GM19193 (cell line): Measurements from ENCODE around the gene BICDL2.

ENCODE experiments used
- POLR2A ChIP-seq: IDR thresholded peaks from 4 replicates; pipeline ENCODE4 v1.6.1; 2011; ENCODE audit not compliant: insufficient read depth, insufficient read length; ENCODE audit errors: extremely low read depth

BICDL2 gene

DNA sequence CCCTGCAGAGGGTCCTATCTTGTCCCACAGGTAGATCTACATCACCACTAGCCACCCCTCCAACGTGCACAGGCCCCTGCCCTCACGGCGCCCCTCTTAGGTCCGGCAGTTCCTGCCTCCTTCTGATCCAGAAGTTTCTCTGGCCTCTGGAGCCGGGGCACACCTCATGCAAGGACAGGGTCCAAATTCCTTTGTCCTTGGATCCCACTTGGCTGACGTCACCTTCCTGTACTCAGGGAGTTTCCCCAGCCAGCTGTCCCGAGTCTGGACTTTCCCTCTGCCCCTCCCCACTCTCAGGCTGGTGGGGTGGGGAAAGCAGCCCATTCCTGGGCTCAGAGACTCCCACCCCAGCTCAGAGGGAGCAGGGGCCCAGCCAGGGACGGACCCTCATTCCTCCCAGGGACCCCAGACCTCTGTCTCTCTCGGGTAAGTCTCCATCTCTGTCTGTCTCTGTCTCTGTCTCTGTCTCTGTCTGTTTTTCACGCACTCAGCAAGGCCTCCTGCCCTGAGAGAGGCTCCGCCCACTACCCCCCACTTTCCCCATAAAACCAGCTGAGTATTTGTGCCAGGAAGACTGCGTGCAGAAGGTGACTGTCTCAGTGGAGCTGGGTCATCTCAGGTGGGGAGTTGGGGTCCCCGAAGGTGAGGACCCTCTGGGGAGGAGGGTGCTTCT is 28.5 kb upstream of the BICDL2 start, which contains the start of gene IL32:
TSS of gene IL32 (plus strand) at position 572 of the 673 bp plus-strand sequence. CDS start 172 bp downstream, outside the sequence.
- no peak for TF ChIP-seq POLR2A

GRCh38 chr16:3063625-3064386 is 27.1 kb upstream of the BICDL2 start:
- TF ChIP-seq POLR2A, result no peak

- TF ChIP-seq POLR2A, result no peak
These were observed 25.8 kb upstream of the BICDL2 start for GRCh38 chr16:3062553-3062952.

DNA sequence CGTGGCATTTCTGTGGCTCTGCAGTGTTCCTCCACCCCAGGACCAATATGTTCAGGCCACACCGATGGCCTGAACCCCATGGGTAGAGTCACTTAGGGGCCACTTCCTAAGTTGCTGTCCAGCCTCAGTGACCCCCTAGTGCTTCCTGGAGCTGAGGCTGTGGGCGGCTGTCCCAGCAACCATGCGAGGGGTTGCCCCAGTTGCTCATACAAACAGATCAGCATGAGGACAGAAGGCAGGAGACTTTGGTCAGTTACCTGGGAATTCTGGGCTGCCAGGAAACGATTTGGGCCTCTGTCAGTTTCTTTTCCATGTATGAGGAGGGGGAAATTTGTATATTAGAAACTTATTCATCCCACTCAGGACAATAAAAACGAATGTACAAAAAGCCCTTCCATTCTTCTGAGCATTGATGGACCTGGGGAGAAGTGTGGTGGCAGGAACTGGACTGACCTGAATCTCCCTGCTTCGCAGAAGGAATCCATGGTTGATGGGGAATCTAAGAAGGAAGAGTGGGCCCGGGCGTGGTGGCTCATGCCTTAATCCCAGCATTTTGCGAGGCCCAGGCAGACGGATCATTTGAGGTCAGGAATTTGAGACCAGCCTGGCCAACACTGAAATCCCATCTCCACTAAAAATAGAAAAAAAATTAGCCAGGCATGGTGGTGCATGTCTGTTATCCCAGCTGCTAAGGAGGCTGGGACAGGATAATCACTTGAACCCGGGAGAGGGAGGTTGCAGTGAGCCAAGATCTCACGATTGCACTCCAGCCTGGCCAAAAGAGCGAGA is 23.8 kb upstream of the BICDL2 start:
- no peak for TF ChIP-seq POLR2A

GRCh38 chr16:3059723-3060242 is 23.0 kb upstream of the BICDL2 start:
- TF ChIP-seq POLR2A, result no peak

- peak; percentile 42 for TF ChIP-seq POLR2A
These were observed 22.4 kb upstream of the BICDL2 start for GRCh38 chr16:3059041-3059722.

DNA sequence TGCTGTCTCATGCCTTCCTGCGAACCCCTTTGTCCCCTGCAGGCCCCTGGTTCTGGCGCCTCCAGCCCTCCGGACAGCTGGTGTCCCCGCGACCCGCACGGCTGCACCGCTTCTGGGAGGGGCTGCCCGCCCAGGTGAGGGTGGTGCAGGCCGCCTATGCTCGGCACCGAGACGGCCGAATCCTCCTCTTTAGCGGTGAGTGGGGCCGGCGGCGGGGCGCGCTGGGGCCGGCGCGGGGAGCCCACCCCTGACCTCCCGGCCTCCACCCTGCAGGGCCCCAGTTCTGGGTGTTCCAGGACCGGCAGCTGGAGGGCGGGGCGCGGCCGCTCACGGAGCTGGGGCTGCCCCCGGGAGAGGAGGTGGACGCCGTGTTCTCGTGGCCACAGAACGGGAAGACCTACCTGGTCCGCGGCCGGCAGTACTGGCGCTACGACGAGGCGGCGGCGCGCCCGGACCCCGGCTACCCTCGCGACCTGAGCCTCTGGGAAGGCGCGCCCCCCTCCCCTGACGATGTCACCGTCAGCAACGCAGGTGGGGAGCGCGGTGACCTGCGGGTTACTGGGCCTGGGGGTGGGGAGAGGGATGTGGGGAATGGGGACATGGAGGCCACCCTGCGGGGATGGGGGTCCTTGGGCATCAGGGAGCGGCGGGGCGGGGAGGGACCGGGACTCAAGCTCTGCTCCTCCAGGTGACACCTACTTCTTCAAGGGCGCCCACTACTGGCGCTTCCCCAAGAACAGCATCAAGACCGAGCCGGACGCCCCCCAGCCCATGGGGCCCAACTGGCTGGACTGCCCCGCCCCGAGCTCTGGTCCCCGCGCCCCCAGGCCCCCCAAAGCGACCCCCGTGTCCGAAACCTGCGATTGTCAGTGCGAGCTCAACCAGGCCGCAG is 21.6 kb upstream of the BICDL2 start:
- no peak for TF ChIP-seq POLR2A

DNA sequence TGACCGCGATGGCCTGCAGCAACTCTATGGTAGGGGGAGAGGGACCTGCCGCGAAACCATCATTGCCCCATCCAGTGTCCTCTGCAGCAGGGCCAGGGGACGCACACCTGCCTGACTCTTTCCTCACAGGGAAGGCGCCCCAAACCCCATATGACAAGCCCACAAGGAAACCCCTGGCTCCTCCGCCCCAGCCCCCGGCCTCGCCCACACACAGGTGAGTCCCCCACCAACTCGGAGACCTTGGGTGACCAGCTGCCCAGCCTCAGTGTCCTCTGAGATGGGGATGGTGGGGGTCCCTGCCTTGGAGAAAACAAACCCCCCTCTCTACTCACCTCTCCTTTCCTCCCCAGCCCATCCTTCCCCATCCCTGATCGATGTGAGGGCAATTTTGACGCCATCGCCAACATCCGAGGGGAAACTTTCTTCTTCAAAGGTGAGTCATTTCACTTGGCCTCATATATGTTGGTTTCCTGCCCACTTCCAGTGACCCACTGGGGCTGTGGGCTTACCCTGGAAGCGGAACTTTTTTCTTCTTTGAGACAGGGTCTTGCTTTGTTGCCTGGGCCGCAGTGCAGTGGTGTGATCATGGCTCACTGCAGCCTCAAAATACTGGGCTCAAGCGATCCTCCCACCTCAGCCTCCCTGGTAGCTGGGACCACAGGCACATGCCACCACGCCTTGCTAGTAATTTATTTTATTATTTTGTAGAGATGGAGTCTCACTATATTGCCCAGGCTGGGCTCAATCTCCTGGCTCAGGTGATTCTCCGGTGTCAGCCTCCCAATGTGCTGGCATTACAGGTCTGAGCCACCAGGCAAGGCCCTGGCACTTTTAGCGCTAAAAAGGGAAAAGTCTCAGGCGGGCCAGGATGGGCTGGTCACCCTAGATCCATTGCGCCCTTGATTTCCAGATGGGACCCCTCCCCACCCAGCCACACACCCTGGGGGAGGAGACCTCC is 20.7 kb upstream of the BICDL2 start:
- no peak for TF ChIP-seq POLR2A

DNA sequence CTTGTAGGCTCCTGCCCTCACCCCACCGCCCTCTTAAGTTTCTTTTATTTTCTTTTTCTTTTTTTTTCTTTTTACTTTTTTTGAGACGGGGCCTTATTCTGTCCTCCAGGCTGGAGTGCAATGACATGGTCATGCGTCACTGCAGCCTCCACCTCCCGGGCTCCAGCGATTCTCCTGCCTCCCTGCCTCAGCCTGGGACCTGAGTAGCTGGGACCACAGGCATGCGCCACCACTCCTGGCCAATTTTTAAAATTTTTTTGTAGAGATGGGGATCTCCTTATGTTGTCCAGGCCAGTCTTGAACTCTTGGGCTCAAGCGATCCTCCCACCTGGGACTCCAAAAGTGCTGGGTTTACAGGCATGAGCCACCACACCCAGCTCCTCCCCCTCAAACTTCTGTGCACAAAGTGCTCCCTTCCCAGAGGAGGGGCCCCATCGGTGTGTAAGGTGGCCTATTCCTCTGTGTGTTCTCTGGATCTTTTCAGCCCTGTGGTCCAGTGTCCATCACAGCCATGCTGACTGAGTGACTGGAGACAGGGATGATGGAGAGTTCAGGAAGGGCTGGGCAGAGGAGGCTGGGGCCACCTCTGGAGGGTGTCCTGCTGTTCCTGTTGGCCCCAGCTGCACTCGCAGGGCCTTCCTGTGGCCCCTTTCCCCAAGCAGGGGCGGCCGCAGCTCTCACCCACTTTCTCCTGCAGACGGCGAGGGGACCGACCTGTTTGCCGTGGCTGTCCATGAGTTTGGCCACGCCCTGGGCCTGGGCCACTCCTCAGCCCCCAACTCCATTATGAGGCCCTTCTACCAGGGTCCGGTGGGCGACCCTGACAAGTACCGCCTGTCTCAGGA is 19.8 kb upstream of the BICDL2 start:
- no peak for TF ChIP-seq POLR2A

GRCh38 chr16:3054965-3055733 is 18.4 kb upstream of the BICDL2 start:
- no peak for TF ChIP-seq POLR2A

DNA sequence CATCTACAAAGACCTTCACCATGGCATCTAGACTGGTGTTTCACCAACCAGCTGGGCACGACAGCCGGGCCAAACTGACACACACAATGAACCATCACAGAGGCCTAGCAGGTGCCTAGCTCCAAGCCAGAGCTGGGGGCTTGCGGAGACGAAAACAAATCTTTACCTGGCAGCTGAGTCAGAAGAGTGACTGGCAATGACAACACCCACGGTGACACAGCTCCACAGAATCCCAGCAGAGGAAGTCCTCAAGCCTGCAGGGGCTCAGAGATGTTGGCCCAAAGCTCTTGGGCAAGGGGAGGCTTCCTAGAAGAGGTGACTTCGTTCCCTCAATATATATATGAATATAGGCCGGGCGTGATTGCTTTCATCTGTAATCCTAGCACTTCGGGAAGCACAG is 14.8 kb upstream of the BICDL2 start:
- no peak for TF ChIP-seq POLR2A

- TF ChIP-seq POLR2A, result no peak
These were observed 14.3 kb upstream of the BICDL2 start for GRCh38 chr16:3051009-3051408.

DNA sequence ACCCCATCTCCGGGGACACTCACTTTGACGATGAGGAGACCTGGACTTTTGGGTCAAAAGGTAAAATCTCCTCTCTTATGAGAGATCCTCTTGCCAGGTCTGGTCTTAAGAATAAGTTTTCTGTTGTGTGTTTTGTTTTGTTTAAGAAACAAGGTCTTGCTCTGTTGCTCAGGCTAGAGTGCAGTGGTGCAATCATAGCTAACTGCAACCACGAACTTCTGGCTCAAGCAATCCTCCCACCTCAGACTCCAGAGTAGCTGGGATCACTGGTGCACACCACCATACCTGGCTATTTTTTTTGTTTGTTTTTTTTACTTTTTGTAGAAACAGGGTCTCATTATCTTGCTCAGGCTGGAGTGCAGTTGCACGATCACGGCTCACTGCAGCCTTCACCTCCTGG is 13.7 kb upstream of the BICDL2 start:
- TF ChIP-seq POLR2A, result no peak
